ENCODE data around the gene SPCS2. TPM values are rescaled to one million over a fixed set of nuclear protein-coding genes. Genes with fewer than 3 reads are reported as not detected.
A peak's percentile ranks its signal among the peaks of the same experiment; 100 is the strongest.
"Not testable (repeated sequence)": the region's sequence is repeated elsewhere in the genome, so short reads cannot be mapped to it uniquely, and the experiment has no call there.

The SPCS2 gene
- total RNA-seq, 1 donor from 2014 or later = 129 TPM

DNA sequence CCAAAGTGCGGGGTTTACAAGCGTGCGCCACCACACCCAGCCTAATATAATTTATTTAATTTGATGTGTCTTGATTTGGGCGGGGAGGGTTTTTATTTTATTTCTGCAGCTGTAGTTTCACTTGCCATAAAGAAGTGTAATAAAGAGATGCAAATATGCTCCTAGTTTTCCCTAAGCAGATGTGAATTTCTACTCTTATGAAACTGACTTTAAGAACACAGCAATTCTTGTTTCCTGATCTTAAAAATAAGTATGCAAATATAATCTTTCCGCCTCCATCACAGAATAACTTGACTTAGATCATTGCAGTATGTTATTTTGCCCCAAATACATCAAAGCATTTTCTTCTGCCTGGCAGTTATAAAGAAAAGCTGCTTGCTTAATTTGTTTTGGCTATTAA is 4.4 kb downstream of the SPCS2 start:
- peak overlapping the region; percentile 64 for H3K4me3 Mint-ChIP-seq
- TF ChIP-seq, protein P1, sequence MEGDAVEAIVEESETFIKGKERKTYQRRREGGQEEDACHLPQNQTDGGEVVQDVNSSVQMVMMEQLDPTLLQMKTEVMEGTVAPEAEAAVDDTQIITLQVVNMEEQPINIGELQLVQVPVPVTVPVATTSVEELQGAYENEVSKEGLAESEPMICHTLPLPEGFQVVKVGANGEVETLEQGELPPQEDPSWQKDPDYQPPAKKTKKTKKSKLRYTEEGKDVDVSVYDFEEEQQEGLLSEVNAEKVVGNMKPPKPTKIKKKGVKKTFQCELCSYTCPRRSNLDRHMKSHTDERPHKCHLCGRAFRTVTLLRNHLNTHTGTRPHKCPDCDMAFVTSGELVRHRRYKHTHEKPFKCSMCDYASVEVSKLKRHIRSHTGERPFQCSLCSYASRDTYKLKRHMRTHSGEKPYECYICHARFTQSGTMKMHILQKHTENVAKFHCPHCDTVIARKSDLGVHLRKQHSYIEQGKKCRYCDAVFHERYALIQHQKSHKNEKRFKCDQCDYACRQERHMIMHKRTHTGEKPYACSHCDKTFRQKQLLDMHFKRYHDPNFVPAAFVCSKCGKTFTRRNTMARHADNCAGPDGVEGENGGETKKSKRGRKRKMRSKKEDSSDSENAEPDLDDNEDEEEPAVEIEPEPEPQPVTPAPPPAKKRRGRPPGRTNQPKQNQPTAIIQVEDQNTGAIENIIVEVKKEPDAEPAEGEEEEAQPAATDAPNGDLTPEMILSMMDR (IDR thresholded peaks at IDR 0.05) = no peak
- intact Hi-C loops (cut with micrococcal nuclease) = loop anchor here (10.0 kb wide), 1 partner anchor 441 kb away; the partner anchor contains the start of gene RPS3
- H3K27me3 Mint-ChIP-seq = no peaks in the 10 kb centered on the region
- DNase-seq (no peak), ATAC-seq (ENCODE audit: low read depth) (no peak)
- H3K36me3 Mint-ChIP-seq (ENCODE audit: low read depth) = peaks cover 47% of the 10 kb centered on the region
- no peaks in the 10 kb centered on the region for H3K9me3 Mint-ChIP-seq
- peak overlapping the region; percentile 76 for H3K27ac Mint-ChIP-seq
- peaks cover 91% of the 10 kb centered on the region for H3K4me1 Mint-ChIP-seq
- CTCF ChIA-PET = interaction anchor here (0.9 kb wide), 1 partner anchor 24 kb away, joined by 3 read pairs; no protein-coding TSS in a partner anchor
- POLR2A ChIA-PET = interaction anchor here (1.2 to 1.4 kb wide), 2 partner anchors 14 to 35 kb away, joined by 3 to 6 read pairs; partner anchors contain the start of gene NEU3

DNA sequence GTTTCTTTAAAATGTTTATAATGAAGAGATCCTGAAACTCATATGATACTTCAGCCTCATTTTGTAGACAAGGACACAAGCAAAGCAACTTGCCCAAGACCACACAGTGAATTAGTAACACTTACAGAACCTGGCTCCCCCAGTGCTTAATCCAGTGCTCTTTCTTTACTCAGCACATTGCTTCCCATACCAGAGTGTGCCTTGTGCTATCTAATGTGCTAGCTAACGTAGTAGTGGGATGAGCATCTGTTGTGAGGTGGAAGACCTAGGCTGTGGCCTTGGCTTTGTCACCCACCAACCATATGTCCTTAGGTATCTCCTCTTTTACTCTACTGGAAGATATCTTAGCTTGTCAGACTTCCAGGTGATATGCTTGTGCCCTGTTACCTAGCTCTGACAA is 5.1 kb downstream of the SPCS2 start:
- Mint-ChIP-seq H3K4me1 (peaks cover 92% of the 10 kb centered on the region), H3K4me3 (peak overlapping the region; percentile 64), H3K27ac (peak overlapping the region; percentile 76), H3K36me3 (ENCODE audit: low read depth) (peaks cover 47% of the 10 kb centered on the region), H3K27me3 (no peaks in the 10 kb centered on the region), H3K9me3 (no peaks in the 10 kb centered on the region)
- ChIA-PET CTCF (no interaction called here), POLR2A (interaction anchor here (1.2 to 1.4 kb wide), 2 partner anchors 14 to 34 kb away, joined by 3 to 6 read pairs; partner anchors contain the start of gene NEU3)
- TF ChIP-seq, protein P1 (IDR thresholded peaks at IDR 0.05) = no peak
- ATAC-seq (ENCODE audit: low read depth) = no peak
- intact Hi-C loops (cut with micrococcal nuclease) = loop anchor here (10.0 kb wide), 1 partner anchor 441 kb away; the partner anchor contains the start of gene RPS3
- no peak for DNase-seq

DNA sequence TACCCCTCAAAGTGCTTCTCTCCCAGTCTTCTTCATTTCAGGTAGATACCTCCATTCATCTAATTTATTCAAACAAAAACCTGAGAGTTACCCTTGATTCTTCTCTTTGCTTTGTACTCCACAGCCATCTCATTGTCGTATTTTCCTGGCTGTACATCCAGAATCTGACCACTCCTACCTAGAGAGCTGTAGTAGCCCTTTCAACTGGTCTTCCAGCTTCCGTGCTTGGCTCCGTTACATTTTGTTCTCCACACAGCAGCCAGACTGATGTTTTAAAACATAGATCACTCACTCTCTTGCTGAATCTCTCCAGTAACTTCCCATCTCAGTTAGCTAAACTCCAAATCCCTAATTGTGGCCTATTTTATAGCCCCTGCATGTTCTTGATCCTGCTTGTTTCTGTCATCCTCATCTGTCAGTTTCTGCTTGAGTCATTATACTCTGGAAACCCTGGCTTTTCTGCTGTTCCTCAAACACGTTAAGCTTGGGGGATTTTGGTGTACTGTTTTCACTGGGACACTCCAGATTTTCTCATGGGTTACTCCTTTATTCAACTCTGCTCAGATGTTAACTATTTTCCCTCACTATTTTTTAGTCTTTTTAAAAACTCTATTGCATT is 7.4 kb downstream of the SPCS2 start:
- DNase-seq = no peak
- Mint-ChIP-seq H3K27me3 (no peaks in the 10 kb centered on the region), H3K4me3 (no peak overlapping the region), H3K36me3 (ENCODE audit: low read depth) (peaks cover 52% of the 10 kb centered on the region), H3K4me1 (peaks cover 91% of the 10 kb centered on the region), H3K27ac (peak overlapping the region; percentile 8), H3K9me3 (no peaks in the 10 kb centered on the region)
- no peak for ATAC-seq (ENCODE audit: low read depth)
- intact Hi-C loops (cut with micrococcal nuclease) = loop anchor here (10.0 kb wide), 1 partner anchor 438 kb away; the partner anchor contains the start of gene RPS3
- ChIA-PET CTCF (interaction anchor here (0.7 kb wide), 1 partner anchor 28 kb away, joined by 3 read pairs; no protein-coding TSS in a partner anchor), POLR2A (no interaction called here)
- TF ChIP-seq, protein P1 (IDR thresholded peaks at IDR 0.05) = no peak

DNA sequence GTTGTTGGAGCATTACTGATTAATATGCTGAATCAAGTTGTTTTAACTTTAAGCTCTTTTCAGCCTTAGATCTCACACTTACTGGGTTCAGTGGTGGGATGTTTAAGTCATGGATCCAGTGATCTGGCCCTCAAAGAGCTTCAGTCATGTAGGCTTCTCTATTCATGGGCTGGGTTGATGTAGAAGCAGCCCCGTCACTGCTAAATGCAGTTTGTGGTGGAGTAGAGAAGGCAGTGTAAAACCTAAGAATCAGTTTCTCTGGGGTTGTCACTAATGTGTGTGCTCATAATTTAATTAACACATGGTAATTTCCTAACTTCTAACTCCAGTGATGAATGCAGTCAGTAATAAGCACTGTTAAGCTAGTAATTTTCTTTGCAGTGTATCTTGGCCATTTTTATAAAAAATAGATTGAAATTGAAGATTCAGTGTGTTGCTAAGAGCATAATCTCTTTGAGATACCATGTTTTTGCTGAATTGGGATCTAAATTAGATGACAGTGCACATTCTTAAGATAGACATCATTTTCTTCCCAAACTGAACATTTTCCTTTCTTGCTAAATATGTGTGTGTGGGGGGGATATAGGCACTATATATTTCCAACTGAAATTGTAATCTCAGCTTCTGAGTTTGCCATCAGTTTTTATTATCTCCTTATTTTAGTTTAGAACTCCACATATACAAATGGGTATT is 9.0 kb downstream of the SPCS2 start:
- Mint-ChIP-seq H3K27ac (no peak overlapping the region), H3K4me1 (peaks cover 92% of the 10 kb centered on the region), H3K27me3 (no peaks in the 10 kb centered on the region), H3K9me3 (no peaks in the 10 kb centered on the region), H3K36me3 (ENCODE audit: low read depth) (peaks cover 62% of the 10 kb centered on the region), H3K4me3 (no peak overlapping the region)
- ChIA-PET POLR2A (interaction anchor here (0.5 kb wide), 1 partner anchor 1920 kb away, joined by 3 read pairs; no protein-coding TSS in a partner anchor), CTCF (no interaction called here)
- intact Hi-C loops (cut with micrococcal nuclease) = loop anchor here (10.0 kb wide), 1 partner anchor 437 kb away; the partner anchor contains the start of gene RPS3
- TF ChIP-seq, protein P1 (IDR thresholded peaks at IDR 0.05) = no peak
- DNase-seq (no peak), ATAC-seq (ENCODE audit: low read depth) (no peak)

DNA sequence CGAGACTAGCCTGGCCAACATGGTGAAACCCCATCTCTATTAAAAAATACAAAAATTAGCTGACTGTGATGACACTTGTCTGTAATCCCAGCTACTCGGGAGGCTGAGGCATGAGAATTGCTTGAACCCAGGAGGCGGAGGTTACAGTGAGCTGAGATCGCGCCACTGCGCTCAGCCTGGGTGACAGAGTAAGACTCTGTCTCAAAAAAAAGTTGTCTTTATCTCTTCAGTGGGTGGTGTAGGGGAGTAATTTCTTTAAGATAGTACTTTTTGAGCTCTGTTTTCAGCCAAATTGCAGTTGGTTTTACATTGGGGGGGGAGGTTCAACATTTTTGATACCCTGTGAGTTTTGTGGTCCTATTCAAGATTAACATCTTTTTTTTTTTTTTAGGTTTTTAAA is 11.1 kb downstream of the SPCS2 start:
- DNase-seq; intact Hi-C loops (cut with micrococcal nuclease); ATAC-seq (ENCODE audit: low read depth); H3K27me3 Mint-ChIP-seq; H3K9me3 Mint-ChIP-seq; H3K4me3 Mint-ChIP-seq; H3K27ac Mint-ChIP-seq: not testable (repeated sequence)
- H3K36me3 Mint-ChIP-seq (ENCODE audit: low read depth) = peaks cover 72% of the 10 kb centered on the region
- CTCF ChIA-PET = interaction anchor here (0.9 to 1.2 kb wide), 2 partner anchors 30 to 62 kb away, joined by 4 to 7 read pairs; no protein-coding TSS in a partner anchor
- POLR2A ChIA-PET = interaction anchor here (0.9 kb wide), 2 partner anchors 10 to 11 kb away, joined by 3 read pairs; partner anchors contain the start of genes SPCS2 and XRRA1
- H3K4me1 Mint-ChIP-seq = peaks cover 82% of the 10 kb centered on the region
